Gastrocnemius medialis (tissue), 4 donors: ENCODE results near the gene CLIP3. TPM values are rescaled to one million over a fixed set of nuclear protein-coding genes. Genes with fewer than 3 reads are reported as not detected.
"Not testable (repeated sequence)": the region's sequence is repeated elsewhere in the genome, so short reads cannot be mapped to it uniquely, and the experiment has no call there.

Experiments
- ATAC-seq, 2 donors: fragments of 150-250 bp; one replicate each; pipeline ENCODE4 v1.9.1; 2016
- DNase-seq, 2 donors: peaks; one replicate each; pipeline ENCODE4 v3.0.0-alpha.2; 2019
- H3K27ac ChIP-seq, 4 donors: fragments of 200-600 bp; sonication (generic); 1 replicate in 1 of 4; 2 replicates in 3 of 4; pipeline ENCODE4 v1.5.1; 2016 to 2018; ENCODE audit warnings: mild to moderate bottlenecking in 2 of 4, moderate library complexity in 1 of 4
- H3K27me3 ChIP-seq, 3 donors: fragments of 200-600 bp; sonication (generic) in 2 of 3; 1 replicate in 1 of 3; 2 replicates in 2 of 3; pipeline versions ENCODE4 v1.5.1 to v1.6.0; 2016 to 2019; ENCODE audit warnings: mild to moderate bottlenecking in 1 of 3, moderate library complexity in 1 of 3
- H3K36me3 ChIP-seq, 2 donors: fragments of 200-600 bp; sonication (generic) in 1 of 2; one replicate each; pipeline ENCODE4 v1.5.1; 2017 to 2018
- H3K4me1 ChIP-seq, 2 donors: fragments of 200-600 bp; sonication (generic) in 1 of 2; one replicate each; pipeline ENCODE4 v1.5.1; 2016 to 2017; ENCODE audit warnings: mild to moderate bottlenecking in 2 of 2
- H3K4me3 ChIP-seq, 4 donors: fragments of 200-600 bp; sonication (generic) in 3 of 4; 1 replicate in 1 of 4; 2 replicates in 3 of 4; pipeline ENCODE4 v1.5.1; 2016 to 2019; ENCODE audit warnings: mild to moderate bottlenecking in 2 of 4
- H3K9me3 ChIP-seq, 3 donors: fragments of 200-600 bp; sonication (generic) in 2 of 3; 1 replicate in 1 of 3; 2 replicates in 2 of 3; pipeline ENCODE4 v1.5.1; 2016 to 2019
- CTCF ChIP-seq, 5 experiments: fragments of 450-650 bp in 3 of 5; fragments of 200-600 bp in 2 of 5; sonication (generic) in 2 of 5; IDR thresholded peaks in 4 of 5; conservative IDR thresholded peaks in 1 of 5; 1 replicate in 4 of 5; 2 replicates in 1 of 5; pipeline ENCODE4 v1.5.1; 2016 to 2019; ENCODE audit warnings: antibody characterized with exemption in 5 of 5, mild to moderate bottlenecking in 3 of 5, moderate library complexity in 3 of 5
- POLR2A ChIP-seq, 2 donors: fragments of 450-650 bp; IDR thresholded peaks; one replicate each; pipeline ENCODE4 v1.6.1; 2017; ENCODE audit warnings: antibody characterized with exemption in 2 of 2, mild to moderate bottlenecking in 2 of 2, moderate library complexity in 2 of 2
- in situ Hi-C, 4 donors: fragments of 200-750 bp; cut with MboI; loops; one replicate each; pipeline versions ENCODE4 v1.15.0 to v1.8.0; 2017; ENCODE audit warnings: low sequenced_read_pairs in 4 of 4
- intact Hi-C: fragments of 100-400 bp; cut with DNase I; formaldehyde crosslinking; loops from one replicate; pipeline ENCODE4 v1.15.1; 2023; ENCODE audit warnings: low total_unique reads
- total RNA-seq, 4 donors: library from RNA; depleted of rRNA; stranded (reverse); fragments of >200 nt; gene quantifications; one replicate each; pipeline versions ENCODE4 v1.1.0 to v1.2.3, GENCODE V29; 2016

Gene CLIP3
- total RNA-seq, 4 donors from 2014 or later: 0.61 to 3.2 (median 1.8) TPM

GRCh38 chr19:36073121-36073876, 40.6 kb upstream of the CLIP3 start:
- in situ Hi-C loops: no loop called here
- no peak for DNase-seq
- TF ChIP-seq POLR2A (IDR thresholded peaks at IDR 0.05): no peak
- no peak for TF ChIP-seq CTCF (IDR thresholded peaks at IDR 0.05 in 4 of 5, conservative IDR thresholded peaks at IDR 0.05 in 1 of 5)

GRCh38 chr19:36072081-36072480, 39.4 kb upstream of the CLIP3 start:
- no peak overlapping the region for H3K27ac ChIP-seq
- no peak overlapping the region for H3K4me3 ChIP-seq
- intact Hi-C loops: no loop called here
- no peaks in the 10 kb centered on the region for H3K27me3 ChIP-seq
- H3K4me1 ChIP-seq: no peaks in the 10 kb centered on the region
- DNase-seq (no peak), ATAC-seq (no peak)
- H3K36me3 ChIP-seq: no peaks in the 10 kb centered on the region
- H3K9me3 ChIP-seq: no peaks in the 10 kb centered on the region
- in situ Hi-C loops: no loop called here
- TF ChIP-seq POLR2A (IDR thresholded peaks at IDR 0.05): no peak
- no peak for TF ChIP-seq CTCF (IDR thresholded peaks at IDR 0.05 in 4 of 5, conservative IDR thresholded peaks at IDR 0.05 in 1 of 5)

More at GRCh38 chr19:36073121-36073876, 40.6 kb upstream of the CLIP3 start:
- intact Hi-C loops: no loop called here
- no peaks in the 10 kb centered on the region for H3K27me3 ChIP-seq
- no peak overlapping the region for H3K27ac ChIP-seq
- H3K4me1 ChIP-seq: no peaks in the 10 kb centered on the region
- no peaks in the 10 kb centered on the region for H3K36me3 ChIP-seq
- no peak overlapping the region for H3K4me3 ChIP-seq
- ATAC-seq: no peak
- no peaks in the 10 kb centered on the region for H3K9me3 ChIP-seq

- ATAC-seq, H3K4me1 ChIP-seq, H3K9me3 ChIP-seq, H3K36me3 ChIP-seq, DNase-seq, H3K27ac ChIP-seq, H3K4me3 ChIP-seq, in situ Hi-C loops, intact Hi-C loops, H3K27me3 ChIP-seq: not testable (repeated sequence)
These were observed 36.3 kb upstream of the CLIP3 start for GRCh38 chr19:36068810-36069499.

GRCh38 chr19:36067681-36068080, 35.0 kb upstream of the CLIP3 start:
- intact Hi-C loops: no loop called here
- ATAC-seq (no peak), DNase-seq (no peak)
- no peak overlapping the region for H3K4me3 ChIP-seq
- H3K4me1 ChIP-seq: no peaks in the 10 kb centered on the region
- H3K36me3 ChIP-seq: no peaks in the 10 kb centered on the region
- no peak overlapping the region for H3K27ac ChIP-seq
- no peaks in the 10 kb centered on the region for H3K9me3 ChIP-seq
- H3K27me3 ChIP-seq: no peaks in the 10 kb centered on the region
- in situ Hi-C loops: no loop called here
- TF ChIP-seq POLR2A (IDR thresholded peaks at IDR 0.05) (no peak), CTCF (IDR thresholded peaks at IDR 0.05 in 4 of 5, conservative IDR thresholded peaks at IDR 0.05 in 1 of 5) (no peak)

GRCh38 chr19:36064826-36065225, 32.2 kb upstream of the CLIP3 start:
- ATAC-seq (no peak), DNase-seq (no peak)
- H3K4me1 ChIP-seq: no peaks in the 10 kb centered on the region
- H3K9me3 ChIP-seq: no peaks in the 10 kb centered on the region
- no peak for TF ChIP-seq CTCF (IDR thresholded peaks at IDR 0.05 in 4 of 5, conservative IDR thresholded peaks at IDR 0.05 in 1 of 5)
- H3K27ac ChIP-seq: no peak overlapping the region
- H3K27me3 ChIP-seq: no peaks in the 10 kb centered on the region
- no peaks in the 10 kb centered on the region for H3K36me3 ChIP-seq
- H3K4me3 ChIP-seq: no peak overlapping the region
- in situ Hi-C loops (loop anchor here in 1 of 4 donors (5.0 kb wide), 1 partner anchor 107 kb away; no protein-coding TSS in a partner anchor), intact Hi-C loops (loop anchor here (5.0 kb wide), 1 partner anchor 37 kb away; no protein-coding TSS in a partner anchor)
